Mucosa of rectum (tissue), 2 donors: Measurements from ENCODE around the gene ITPKB.
"Not testable (repeated sequence)": the region's sequence is repeated elsewhere in the genome, so short reads cannot be mapped to it uniquely, and the experiment has no call there.

Experiments used
- H3K27ac ChIP-seq, 2 donors: one replicate each; pipeline ENCODE4 v1.7.0; 2013; ENCODE audit warnings: inconsistent platforms in 2 of 2, low read depth in 2 of 2, low read length in 2 of 2
- H3K27me3 ChIP-seq, 2 donors: one replicate each; pipeline ENCODE4 v1.7.0; 2013; ENCODE audit warnings: low read length in 2 of 2; ENCODE audit not compliant: control insufficient read depth in 2 of 2, insufficient read depth in 2 of 2
- H3K36me3 ChIP-seq, 2 donors: one replicate each; pipeline ENCODE4 v1.7.0; 2013; ENCODE audit warnings: low read length in 2 of 2; ENCODE audit not compliant: control insufficient read depth in 2 of 2, insufficient read depth in 2 of 2
- H3K4me1 ChIP-seq, 2 donors: one replicate each; pipeline ENCODE4 v1.7.0; 2013; ENCODE audit warnings: low read length in 2 of 2, mild to moderate bottlenecking in 1 of 2; ENCODE audit not compliant: control insufficient read depth in 2 of 2, insufficient read depth in 2 of 2
- H3K4me3 ChIP-seq, 2 donors: one replicate each; pipeline ENCODE4 v1.7.0; 2013; ENCODE audit warnings: low read length in 2 of 2
- H3K9ac ChIP-seq, 2 donors: one replicate each; pipeline ENCODE4 v1.7.0; 2013; ENCODE audit warnings: low read length in 2 of 2, low read depth in 1 of 2, mild to moderate bottlenecking in 1 of 2
- H3K9me3 ChIP-seq, 2 donors: one replicate each; pipeline ENCODE4 v1.7.0; 2013; ENCODE audit warnings: low read length in 2 of 2; ENCODE audit not compliant: control insufficient read depth in 2 of 2
- donor health status: healthy.
- donor health status: Normal muscosa, but diverticular disease.

ITPKB gene

GRCh38 chr1:226599636-226600238 lies 139.3 kb downstream of the ITPKB start:
- no peak overlapping the region for H3K9ac ChIP-seq
- H3K27ac ChIP-seq: no peak overlapping the region
- peaks cover 0 to 9% of the 10 kb centered on the region in 2 donors for H3K4me1 ChIP-seq
- no peaks in the 10 kb centered on the region for H3K36me3 ChIP-seq
- H3K9me3 ChIP-seq: no peaks in the 10 kb centered on the region
- H3K4me3 ChIP-seq: no peak overlapping the region
- no peaks in the 10 kb centered on the region for H3K27me3 ChIP-seq

- not testable (repeated sequence) for H3K4me1 ChIP-seq, H3K4me3 ChIP-seq, H3K27me3 ChIP-seq, H3K27ac ChIP-seq, H3K9ac ChIP-seq, H3K36me3 ChIP-seq, H3K9me3 ChIP-seq
Measured at GRCh38 chr1:226598955-226599354, 140.1 kb downstream of the ITPKB start.

- H3K9ac ChIP-seq: no peak overlapping the region
- no peak overlapping the region for H3K4me3 ChIP-seq
- no peaks in the 10 kb centered on the region for H3K27me3 ChIP-seq
- no peak overlapping the region for H3K27ac ChIP-seq
- no peaks in the 10 kb centered on the region for H3K9me3 ChIP-seq
- no peaks in the 10 kb centered on the region for H3K36me3 ChIP-seq
- H3K4me1 ChIP-seq: peaks cover 0 to 4% of the 10 kb centered on the region in 2 donors
Measured at GRCh38 chr1:226598455-226598849, 140.6 kb downstream of the ITPKB start.

- H3K4me3 ChIP-seq: no peak overlapping the region
- H3K9ac ChIP-seq: no peak overlapping the region
- no peaks in the 10 kb centered on the region for H3K36me3 ChIP-seq
Measured at GRCh38 chr1:226597616-226598454, 141.2 kb downstream of the ITPKB start.

GRCh38 chr1:226596531-226597165 lies 142.4 kb downstream of the ITPKB start:
- H3K36me3 ChIP-seq: no peaks in the 10 kb centered on the region
- H3K27ac ChIP-seq: no peak overlapping the region
- H3K4me3 ChIP-seq: no peak overlapping the region
- no peaks in the 10 kb centered on the region for H3K27me3 ChIP-seq
- H3K4me1 ChIP-seq: no peaks in the 10 kb centered on the region
- H3K9ac ChIP-seq: no peak overlapping the region
- no peaks in the 10 kb centered on the region for H3K9me3 ChIP-seq

More at GRCh38 chr1:226597616-226598454, 141.2 kb downstream of the ITPKB start:
- Histone ChIP-seq H3K9me3 (no peaks in the 10 kb centered on the region), H3K27me3 (no peaks in the 10 kb centered on the region), H3K27ac (no peak overlapping the region), H3K4me1 (no peaks in the 10 kb centered on the region)

GRCh38 chr1:226593541-226593940 lies 145.5 kb downstream of the ITPKB start:
- H3K9ac ChIP-seq: no peak overlapping the region
- H3K27me3 ChIP-seq: no peaks in the 10 kb centered on the region
- no peaks in the 10 kb centered on the region for H3K36me3 ChIP-seq

GRCh38 chr1:226590614-226591013 lies 148.5 kb downstream of the ITPKB start:
- Histone ChIP-seq H3K27ac (no peak overlapping the region), H3K9me3 (no peaks in the 10 kb centered on the region), H3K27me3 (no peaks in the 10 kb centered on the region), H3K36me3 (no peaks in the 10 kb centered on the region), H3K9ac (no peak overlapping the region), H3K4me1 (no peaks in the 10 kb centered on the region), H3K4me3 (no peak overlapping the region)

More at GRCh38 chr1:226593541-226593940, 145.5 kb downstream of the ITPKB start:
- no peaks in the 10 kb centered on the region for H3K4me1 ChIP-seq
- no peak overlapping the region for H3K4me3 ChIP-seq
- no peaks in the 10 kb centered on the region for H3K9me3 ChIP-seq
- no peak overlapping the region for H3K27ac ChIP-seq

- H3K9me3 ChIP-seq: no peaks in the 10 kb centered on the region
- no peaks in the 10 kb centered on the region for H3K4me1 ChIP-seq
- H3K27me3 ChIP-seq: no peaks in the 10 kb centered on the region
- no peak overlapping the region for H3K4me3 ChIP-seq
- no peak overlapping the region for H3K27ac ChIP-seq
- H3K9ac ChIP-seq: no peak overlapping the region
- H3K36me3 ChIP-seq: no peaks in the 10 kb centered on the region
Measured at GRCh38 chr1:226589008-226589733, 149.9 kb downstream of the ITPKB start.

- H3K36me3 ChIP-seq: no peaks in the 10 kb centered on the region
- H3K4me1 ChIP-seq: no peaks in the 10 kb centered on the region
- H3K27ac ChIP-seq: no peak overlapping the region
- H3K27me3 ChIP-seq: no peaks in the 10 kb centered on the region
- H3K4me3 ChIP-seq: no peak overlapping the region
- H3K9me3 ChIP-seq: no peaks in the 10 kb centered on the region
- H3K9ac ChIP-seq: no peak overlapping the region
Measured at GRCh38 chr1:226588484-226588883, 150.6 kb downstream of the ITPKB start.
